GM18873 (cell line): Measurements from ENCODE around the gene DYTN.

Source experiments
- ATAC-seq: cut with Tn5 transposase; IDR thresholded peaks from one replicate; pipeline ENCODE4 v1.9.1; 2021; ENCODE audit warnings: mild to moderate bottlenecking, moderate library complexity, moderate number of reproducible peaks; ENCODE audit not compliant: unreplicated experiment, low FRiP score

The DYTN gene

GRCh38 chr2:206615417-206616089 lies 102.6 kb downstream of the DYTN start:
- no peak for ATAC-seq

- no peak for ATAC-seq
Observed at GRCh38 chr2:206614811-206615210, 103.4 kb downstream of the DYTN start.

- no peak for ATAC-seq
Observed at GRCh38 chr2:206611736-206612135, 106.5 kb downstream of the DYTN start.

- no peak for ATAC-seq
Observed at GRCh38 chr2:206611191-206611590, 107.0 kb downstream of the DYTN start.

- no peak for ATAC-seq
Observed at GRCh38 chr2:206610451-206610850, 107.7 kb downstream of the DYTN start.

- no peak for ATAC-seq
Observed at GRCh38 chr2:206603243-206603642, 115.0 kb downstream of the DYTN start.
